Uterus (tissue), 2 donors: ENCODE data around the gene CBLB.

ENCODE experiments used
- CTCF ChIP-seq, 4 experiments: fragments of 200-600 bp in 2 of 4; fragments of 450-650 bp in 2 of 4; sonication (generic) in 2 of 4; IDR thresholded peaks; one replicate each; pipeline ENCODE4 v1.5.1; 2016 to 2019; ENCODE audit warnings: antibody characterized with exemption in 4 of 4, mild to moderate bottlenecking in 2 of 4, moderate library complexity in 1 of 4
- POLR2A ChIP-seq, 2 donors: fragments of 450-650 bp; IDR thresholded peaks; one replicate each; pipeline ENCODE4 v1.6.1; 2016; ENCODE audit warnings: antibody characterized with exemption in 2 of 2, mild to moderate bottlenecking in 1 of 2, moderate library complexity in 1 of 2

DNA sequence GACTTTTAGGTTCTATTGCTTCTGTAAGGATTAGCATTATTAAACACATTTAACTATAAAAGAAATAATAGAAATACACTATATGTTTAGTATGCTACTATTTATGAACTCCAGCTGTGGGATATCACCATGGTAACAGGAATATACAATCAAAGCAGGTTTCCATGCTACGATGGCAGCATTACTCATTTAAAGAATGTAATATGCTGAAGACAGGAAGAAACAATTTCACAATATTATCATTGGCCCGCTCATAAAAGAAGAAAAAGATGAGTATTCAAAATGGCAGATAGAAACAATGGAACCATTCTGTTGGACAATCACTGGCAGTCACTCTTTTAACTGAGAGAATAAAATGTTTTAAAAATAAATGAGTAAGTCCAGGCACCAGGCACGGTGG, 153.4 kb downstream of the CBLB start:
- TF ChIP-seq CTCF (IDR thresholded peaks at IDR 0.05) (no peak), POLR2A (IDR thresholded peaks at IDR 0.05) (no peak)
